Measurements from ENCODE around the gene OLFML2B. TPM values are rescaled to one million over a fixed set of nuclear protein-coding genes. Genes with fewer than 3 reads are reported as not detected.

Gene OLFML2B
- polyA plus RNA-seq, 1 of the 3 experiments (the other 2 are of a cell fraction) = 7.3 TPM

DNA sequence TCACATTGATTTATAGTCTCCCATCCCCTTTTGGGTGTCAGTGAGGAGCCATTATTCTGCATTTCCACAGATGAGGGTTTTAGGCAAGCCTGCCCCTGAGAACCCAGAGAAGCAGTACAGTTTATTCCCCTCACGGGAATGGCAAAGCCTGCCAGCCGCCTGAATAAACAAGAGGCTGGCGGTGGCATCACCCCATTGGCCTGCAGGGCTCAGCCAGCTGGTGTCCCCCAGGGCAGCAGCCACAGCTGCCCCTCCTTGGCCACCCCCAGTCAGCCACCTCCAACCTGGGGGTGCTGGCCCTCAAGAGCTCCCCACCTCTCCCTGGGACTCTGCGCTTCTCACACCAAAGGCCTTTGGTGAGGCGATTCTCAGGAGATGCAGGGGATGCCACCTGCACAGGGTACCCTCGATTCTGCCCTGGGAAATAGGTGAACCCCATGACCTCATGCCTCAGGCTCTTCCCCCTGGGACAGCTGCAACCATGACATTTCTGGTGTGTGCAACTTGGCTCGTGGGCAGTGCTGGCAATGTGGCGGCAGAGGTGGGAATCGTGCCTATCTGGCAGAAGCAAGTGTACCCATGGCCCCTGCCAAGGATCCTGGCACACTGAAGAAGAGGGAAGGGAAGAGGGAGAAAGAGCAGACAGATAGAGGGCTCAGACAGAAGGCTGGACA is 14.0 kb downstream of the OLFML2B start (continued):
- TF ChIP-seq PBX3 (IDR thresholded peaks at IDR 0.05) (no peak), USF2 (IDR thresholded peaks at IDR 0.05; ENCODE audit: borderline replicate concordance, low read depth, low read length) (no peak), POLR2AphosphoS5 (IDR thresholded peaks at IDR 0.05; ENCODE audit: low read depth, low read length) (no peak), FOSL2 (IDR thresholded peaks at IDR 0.05; ENCODE audit: borderline replicate concordance, low read depth) (no peak)

- Histone ChIP-seq H2AFZ (ENCODE audit: low read depth) (no peak overlapping the region), H3K9me2 (no peaks in the 10 kb centered on the region), H3K4me2 (no peak overlapping the region), H3K9me3 (no peaks in the 10 kb centered on the region), H3K27me3 (ENCODE audit: insufficient read depth) (no peaks in the 10 kb centered on the region), H3K9ac (no peak overlapping the region), H3K4me1 (ENCODE audit: control insufficient read depth in 1 of 2, insufficient read depth in 2 of 2, low read depth in 1 of 2, low read length in 1 of 2) (peaks cover 5 to 8% of the 10 kb centered on the region in 2 experiments; a peak in 2 of 4 replicates), H3K79me2 (ENCODE audit: insufficient read depth) (no peaks in the 10 kb centered on the region), H3K36me3 (replicated peaks in 1 of 2; ENCODE audit: control insufficient read depth in 1 of 2, insufficient read depth in 2 of 2, low read length in 1 of 2) (peaks cover 4 to 8% of the 10 kb centered on the region in 2 experiments), H3F3A (replicated peaks; ENCODE audit: insufficient read depth) (no peaks in the 10 kb centered on the region), H3K4me3 (ENCODE audit: low read depth in 2 of 2, low read length in 1 of 2) (no peak overlapping the region), H4K20me1 (ENCODE audit: insufficient read depth) (no peaks in the 10 kb centered on the region), H3K27ac (ENCODE audit: low read depth in 2 of 2, low read length in 1 of 2) (no peak overlapping the region)
- ChIA-PET CTCF (interaction anchor here (1.1 to 2.1 kb wide), 2 partner anchors 10 to 15 kb away, joined by 3 to 6 read pairs; partner anchors contain the start of gene OLFML2B), POLR2A (no interaction called here)
- 89% methylated on average over 5 of the region's 5 CpGs for WGBS (ENCODE audit: low lambda C conversion rate)
- no peak for DNase-seq
- TF ChIP-seq TCF12 (IDR thresholded peaks at IDR 0.05) = no peak
- TF ChIP-seq NRF1 (IDR thresholded peaks at IDR 0.05; ENCODE audit: low read depth, low read length) = no peak
- TF ChIP-seq EP300 (IDR thresholded peaks at IDR 0.05; ENCODE audit: borderline replicate concordance in 1 of 2, low read depth in 1 of 2, low read length in 1 of 2) = no peak
- no peak for TF ChIP-seq GABPA (IDR thresholded peaks at IDR 0.05; ENCODE audit: low read depth)
- TF ChIP-seq EZH2phosphoT487 (IDR thresholded peaks at IDR 0.05; ENCODE audit: borderline replicate concordance, low read depth) = no peak
- TF ChIP-seq, protein P1, sequence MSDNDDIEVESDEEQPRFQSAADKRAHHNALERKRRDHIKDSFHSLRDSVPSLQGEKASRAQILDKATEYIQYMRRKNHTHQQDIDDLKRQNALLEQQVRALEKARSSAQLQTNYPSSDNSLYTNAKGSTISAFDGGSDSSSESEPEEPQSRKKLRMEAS (IDR thresholded peaks at IDR 0.05; ENCODE audit: low read depth) = no peak
- TF ChIP-seq SIN3A (IDR thresholded peaks at IDR 0.05; ENCODE audit: borderline replicate concordance, low read depth, low read length) = no peak
- no peak for TF ChIP-seq MXI1 (IDR thresholded peaks at IDR 0.05; ENCODE audit: low read depth, low read length)
- TF ChIP-seq TEAD4 (IDR thresholded peaks at IDR 0.05; ENCODE audit: borderline replicate concordance, insufficient read depth) = no peak
- TF ChIP-seq RCOR1 (IDR thresholded peaks at IDR 0.05; ENCODE audit: low read length) = no peak
- no peak for TF ChIP-seq NFIC (IDR thresholded peaks at IDR 0.05; ENCODE audit: borderline replicate concordance)
- TF ChIP-seq RAD21 (IDR thresholded peaks at IDR 0.05; ENCODE audit: low read length) = no peak
- no peak for TF ChIP-seq PBX3 (IDR thresholded peaks at IDR 0.05)
- no peak for TF ChIP-seq YY1 (IDR thresholded peaks at IDR 0.05; ENCODE audit: low read depth)
- TF ChIP-seq JUND (IDR thresholded peaks at IDR 0.05) = no peak
- TF ChIP-seq GATA2 (CRISPR knock-in tag; IDR thresholded peaks at IDR 0.05) = no peak
- no peak for TF ChIP-seq FOXM1 (IDR thresholded peaks at IDR 0.05; ENCODE audit: low read depth)
Measured at GRCh38 chr1:162008799-162009198, 14.9 kb downstream of the OLFML2B start.

Measured in SK-N-SH (cell line).